Psoas muscle (tissue), 8 donors: ENCODE data around the gene SLC44A1. TPM values are rescaled to one million over a fixed set of nuclear protein-coding genes. Genes with fewer than 3 reads are reported as not detected.

ENCODE experiments used
- ATAC-seq, 4 donors: fragments of 200-7000 bp; cut with Tn5 transposase; one replicate each; pipeline ENCODE4 v1.9.1; 2020; ENCODE audit warnings: moderate library complexity in 3 of 4, mild to moderate bottlenecking in 2 of 4
- DNase-seq, 2 donors: peaks; one replicate each; pipeline ENCODE4 v3.0.0-alpha.2; 2020
- H3K27ac ChIP-seq: fragments of 200-600 bp; one replicate; pipeline ENCODE4 v1.8.0; 2022
- H3K27me3 ChIP-seq, 3 donors: fragments of 200-600 bp in 1 of 3; one replicate each; pipeline versions ENCODE4 v1.6.1 to v1.8.0; 2013 to 2022; ENCODE audit warnings: low read length in 2 of 3, mild to moderate bottlenecking in 2 of 3, moderate library complexity in 1 of 3; ENCODE audit not compliant: insufficient read depth in 3 of 3
- H3K36me3 ChIP-seq, 2 donors: fragments of 200-600 bp in 1 of 2; one replicate each; pipeline versions ENCODE4 v1.6.1 to v1.8.0; 2013 to 2022; ENCODE audit warnings: low read depth in 1 of 2, mild to moderate bottlenecking in 1 of 2, moderate library complexity in 1 of 2; ENCODE audit not compliant: insufficient read depth in 1 of 2
- H3K4me1 ChIP-seq: fragments of 200-600 bp; one replicate; pipeline ENCODE4 v1.8.0; 2022
- H3K4me3 ChIP-seq: fragments of 200-600 bp; one replicate; pipeline ENCODE4 v1.8.0; 2022; ENCODE audit warnings: mild to moderate bottlenecking
- H3K9me3 ChIP-seq: fragments of 200-600 bp; one replicate; pipeline ENCODE4 v1.8.0; 2022
- CTCF ChIP-seq: fragments of 200-600 bp; IDR thresholded peaks from one replicate; pipeline ENCODE4 v1.8.0; 2022; ENCODE audit warnings: antibody characterized with exemption
- WGBS, 3 donors: extraction: QIAGEN DNeasy Blood & Tissue Kit; methylation state at CpG; one replicate each; pipeline versions ENCODE4 v1.1.6 to v1.1.7; 2013; 5-methylcytosine and 5-hydroxymethylcytosine counted together
- intact Hi-C, 2 donors: fragments of 100-400 bp; cut with DNase I; formaldehyde crosslinking; loops; one replicate each; pipeline versions ENCODE4 v1.11.0 to v1.14.2; 2022
- polyA plus RNA-seq, 3 donors: library from polyadenylated mRNA; stranded (reverse); fragments of 200-250 nt; gene quantifications; one replicate each; pipeline ENCODE4 v1.2.3, GENCODE V29; 2013
- total RNA-seq, 4 donors: library from RNA; stranded (reverse); fragmentation: NEBNext Ultra II Directional in 2 of 4; extraction: Animal tissue kit (Norgen Biotek cat#: 25700) in 2 of 4; gene quantifications; one replicate each; pipeline versions ENCODE4 v1.2.1 to v1.2.4, GENCODE V29; 2021 to 2023
- donor health status: healthy with polysubstance abuse.
- donor health status: DM: no; HTN: no; CAD: no; lungs with moderate emphysema.
- donor health status: Bipolar disorder and iron deficiency.
- donor health status: healthy.
- donor health status: DM: yes; HTN: yes; CAD: no.
- donor health status: DM: no; HTN: no; CAD: no.
- donor health status: DM: no; HTN: no; CAD: no.
- donor health status: DM: yes; HTN: yes; CAD: no.

Gene SLC44A1
- total and polyA plus RNA-seq, 7 donors = 3.3 to 18.9 (median 7.0) TPM

- Histone ChIP-seq H3K4me3 (no peak overlapping the region), H3K27me3 (no peaks in the 10 kb centered on the region), H3K36me3 (peaks cover 0 to 11% of the 10 kb centered on the region in 2 donors), H3K4me1 (peaks cover 2% of the 10 kb centered on the region), H3K9me3 (no peaks in the 10 kb centered on the region), H3K27ac (no peak overlapping the region)
- WGBS, 3 donors = 59 to 79% (median 64%) methylated on average over 2 of the region's 2 CpGs
- ATAC-seq (no peak), DNase-seq (no peak)
- intact Hi-C loops = loop anchor here in 1 of 2 donors (10.0 kb wide), 1 partner anchor 87 kb away; no protein-coding TSS in a partner anchor
- TF ChIP-seq CTCF = no peak
Observed at GRCh38 chr9:105341434-105342146, 97.1 kb downstream of the SLC44A1 start.

GRCh38 chr9:105342147-105342505, 97.7 kb downstream of the SLC44A1 start:
- 69 to 72% (median 69%) methylated on average over 3 of the region's 3 CpGs for WGBS, 3 donors
- H3K4me1 ChIP-seq = peaks cover 6% of the 10 kb centered on the region
- intact Hi-C loops = loop anchor here in 1 of 2 donors (10.0 kb wide), 1 partner anchor 87 kb away; no protein-coding TSS in a partner anchor

GRCh38 chr9:105344283-105344682, 99.8 kb downstream of the SLC44A1 start:
- no peak for DNase-seq
- no peak for ATAC-seq
- H3K27ac ChIP-seq = no peak overlapping the region
- peaks cover 6% of the 10 kb centered on the region for H3K4me1 ChIP-seq
- intact Hi-C loops = loop anchor here in 1 of 2 donors (10.0 kb wide), 1 partner anchor 89 kb away; no protein-coding TSS in a partner anchor
- no peak for TF ChIP-seq CTCF
- no peaks in the 10 kb centered on the region for H3K27me3 ChIP-seq
- 96 to 99% (median 98%) methylated on average over 2 of the region's 2 CpGs for WGBS, 3 donors
- H3K36me3 ChIP-seq = no peaks in the 10 kb centered on the region
- no peak overlapping the region for H3K4me3 ChIP-seq
- H3K9me3 ChIP-seq = no peaks in the 10 kb centered on the region

More at GRCh38 chr9:105342147-105342505, 97.7 kb downstream of the SLC44A1 start:
- ATAC-seq = no peak
- Histone ChIP-seq H3K27me3 (no peaks in the 10 kb centered on the region), H3K36me3 (peaks cover 0 to 6% of the 10 kb centered on the region in 2 donors), H3K27ac (no peak overlapping the region), H3K9me3 (no peaks in the 10 kb centered on the region), H3K4me3 (no peak overlapping the region)
- no peak for DNase-seq
- TF ChIP-seq CTCF = no peak

- TF ChIP-seq CTCF = no peak
- Histone ChIP-seq H3K27me3 (no peaks in the 10 kb centered on the region), H3K36me3 (no peaks in the 10 kb centered on the region), H3K4me1 (peaks cover 6% of the 10 kb centered on the region), H3K27ac (no peak overlapping the region), H3K4me3 (no peak overlapping the region), H3K9me3 (no peaks in the 10 kb centered on the region)
- intact Hi-C loops = loop anchor here in 1 of 2 donors (10.0 kb wide), 1 partner anchor 91 kb away; no protein-coding TSS in a partner anchor
- ATAC-seq (no peak), DNase-seq (no peak)
- 97 to 100% (median 98%) methylated on average over 1 of the region's 1 CpG for WGBS, 3 donors
Observed at GRCh38 chr9:105345626-105346025, 101.2 kb downstream of the SLC44A1 start.
